Fibroblast of skin of back (primary cell): ENCODE results near the gene FJX1. TPM values are rescaled to one million over a fixed set of nuclear protein-coding genes. Genes with fewer than 3 reads are reported as not detected.

Experiments
- DNase-seq: peaks from one replicate; pipeline ENCODE4 v3.0.0-alpha.2; 2013
- polyA plus RNA-seq, 2 experiments: library from polyadenylated mRNA; unstranded; fragments of 120-200 nt; gene quantifications; one replicate each; pipeline ENCODE4 v1.2.1, GENCODE V29; 2013; ENCODE audit not compliant: insufficient read length in 2 of 2

FJX1 gene, protein sequence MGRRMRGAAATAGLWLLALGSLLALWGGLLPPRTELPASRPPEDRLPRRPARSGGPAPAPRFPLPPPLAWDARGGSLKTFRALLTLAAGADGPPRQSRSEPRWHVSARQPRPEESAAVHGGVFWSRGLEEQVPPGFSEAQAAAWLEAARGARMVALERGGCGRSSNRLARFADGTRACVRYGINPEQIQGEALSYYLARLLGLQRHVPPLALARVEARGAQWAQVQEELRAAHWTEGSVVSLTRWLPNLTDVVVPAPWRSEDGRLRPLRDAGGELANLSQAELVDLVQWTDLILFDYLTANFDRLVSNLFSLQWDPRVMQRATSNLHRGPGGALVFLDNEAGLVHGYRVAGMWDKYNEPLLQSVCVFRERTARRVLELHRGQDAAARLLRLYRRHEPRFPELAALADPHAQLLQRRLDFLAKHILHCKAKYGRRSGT
- polyA plus RNA-seq (2013, experiment 1 of 2; ENCODE audit: insufficient read length) = 22.8 TPM
- polyA plus RNA-seq (2013, experiment 2 of 2; ENCODE audit: insufficient read length) = 8.3 TPM

DNA sequence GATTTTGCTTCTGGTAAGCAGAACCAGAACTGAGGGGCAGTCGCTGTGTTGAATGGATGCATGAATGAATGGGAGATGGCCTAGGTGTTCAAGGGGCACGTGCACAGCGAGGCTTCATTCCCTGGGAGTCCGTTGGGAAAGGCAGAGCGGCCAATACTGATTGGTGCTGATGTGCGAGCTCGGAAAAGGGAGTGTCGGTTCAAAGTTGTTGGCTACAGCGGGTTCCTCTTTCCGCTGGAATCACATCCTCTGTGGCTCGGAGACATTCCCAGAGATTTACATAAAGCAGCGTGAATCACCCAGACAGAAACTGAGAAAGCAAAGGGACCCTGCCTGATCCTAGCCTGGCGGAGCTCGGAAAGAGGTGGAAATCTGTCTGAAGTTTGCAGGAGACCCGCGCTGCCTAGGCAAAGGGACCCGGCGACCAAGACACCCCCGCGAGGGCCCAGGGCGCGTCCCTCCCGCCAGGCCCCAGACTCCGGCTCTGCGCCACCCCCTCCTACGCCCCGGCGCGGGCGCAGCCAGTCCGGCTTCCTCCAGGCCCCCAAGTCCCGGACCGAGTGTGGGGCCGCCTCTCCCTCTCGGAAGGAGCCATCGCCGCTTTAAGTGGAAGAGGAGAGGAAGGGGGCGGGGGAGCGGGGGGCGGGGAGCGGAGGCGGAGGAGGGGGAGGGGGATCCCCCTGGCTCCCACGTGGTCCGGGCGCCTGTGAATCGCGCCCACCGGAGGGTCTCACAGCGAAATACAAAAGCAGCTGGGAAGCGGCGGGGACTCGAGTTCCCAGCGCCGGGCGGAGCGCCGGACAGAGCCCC lies at the start of gene FJX1:
TSS of gene FJX1 (plus strand) at position 774 of the 810 bp plus-strand sequence. CDS start 177 bp downstream, outside the sequence.
- peak; percentile 95 for DNase-seq

DNA sequence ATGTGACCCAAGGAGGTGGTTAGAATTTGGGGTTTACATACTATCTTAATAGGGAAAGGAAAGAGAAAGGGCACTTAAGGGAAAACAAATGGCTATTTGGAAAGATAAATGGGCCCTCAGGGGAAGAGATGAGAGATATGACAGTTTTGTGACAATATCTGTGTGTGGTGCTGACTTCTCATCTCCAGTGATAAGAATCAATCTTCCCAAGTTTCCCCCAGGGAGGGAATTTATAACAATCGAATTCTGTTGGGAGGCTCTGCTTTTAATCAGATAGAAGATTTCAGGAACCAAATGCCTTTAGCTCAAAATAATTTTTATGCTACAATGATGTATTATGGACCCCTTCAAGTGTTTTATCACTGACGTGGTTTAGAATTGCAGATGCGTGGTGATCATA lies 46.6 kb upstream of the FJX1 start:
- no peak for DNase-seq

DNA sequence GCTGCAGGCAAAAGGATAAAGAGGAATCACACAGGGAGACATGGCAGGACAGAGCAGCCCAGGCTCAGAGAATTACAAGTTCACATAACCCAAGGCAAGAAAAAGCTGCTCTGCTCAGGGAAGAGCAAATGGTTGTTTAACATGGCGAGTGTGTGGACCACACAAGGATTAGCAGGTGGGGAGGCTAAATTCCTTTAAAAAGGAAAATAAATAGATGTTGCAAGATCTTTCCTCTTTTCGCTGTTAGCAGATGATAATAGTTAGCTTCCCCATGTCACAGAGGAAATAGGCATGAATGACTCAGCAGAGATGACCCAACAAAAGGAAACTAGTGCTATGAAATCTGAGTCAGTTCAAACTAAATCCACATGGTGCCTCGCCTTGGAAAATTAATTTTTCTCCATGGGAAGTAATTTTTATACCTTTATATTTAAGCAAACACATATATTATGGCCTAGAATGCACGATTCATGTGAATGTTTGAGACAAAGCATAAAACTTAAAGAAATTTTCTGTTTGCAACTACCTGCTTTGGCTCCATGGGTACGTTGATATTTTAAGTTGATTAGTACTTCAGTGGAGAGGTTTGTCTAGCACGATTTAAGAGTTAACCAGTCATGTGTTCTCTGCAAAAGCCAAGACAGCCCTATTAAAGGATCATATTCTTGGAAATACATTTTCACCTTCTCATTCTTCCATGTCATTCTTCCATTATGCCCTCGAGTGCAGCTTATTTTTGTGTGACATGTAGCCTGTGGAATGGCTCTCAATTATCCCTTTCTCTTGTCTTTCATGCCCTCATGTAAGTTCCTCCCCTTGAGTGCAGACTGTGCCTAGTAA lies 38.5 kb upstream of the FJX1 start:
- DNase-seq = peak; percentile 96

DNA sequence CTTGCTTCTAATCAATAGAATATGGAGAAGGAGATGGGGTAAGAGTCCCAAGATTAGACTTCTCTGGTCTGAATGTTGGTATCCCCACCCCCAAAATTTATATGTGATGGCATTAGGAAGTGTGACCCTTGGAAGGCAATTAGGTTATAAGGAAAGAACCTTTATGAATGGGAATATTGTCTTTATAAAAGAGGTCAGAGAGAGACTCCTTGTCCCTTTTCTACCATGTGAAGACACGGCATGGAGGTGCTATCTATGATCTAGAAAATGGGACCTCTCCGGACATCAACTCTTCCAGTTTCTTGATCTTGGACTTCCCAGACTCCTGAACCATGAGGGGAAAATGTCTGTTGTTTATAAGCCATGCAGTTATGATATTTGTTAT lies 37.9 kb upstream of the FJX1 start:
- DNase-seq = no peak

DNA sequence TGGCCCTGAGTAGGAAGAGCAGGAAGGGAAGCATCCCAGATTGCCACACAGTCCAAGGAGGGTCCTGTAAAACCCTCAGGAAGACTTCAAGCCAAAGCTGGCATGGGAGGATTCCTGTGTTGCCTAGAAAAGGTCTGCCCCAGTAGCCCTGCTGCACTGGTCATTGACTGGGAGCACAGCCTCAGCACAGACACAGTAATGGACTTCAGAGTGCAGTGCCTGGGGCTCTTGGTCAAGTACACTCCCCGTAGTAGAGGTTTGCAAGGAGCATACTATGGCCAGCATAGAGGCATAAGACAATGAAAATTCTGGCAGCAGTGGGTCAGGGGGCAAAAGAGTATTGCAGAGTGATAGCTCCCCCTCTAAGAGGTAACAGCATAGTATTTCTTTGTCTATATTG lies 36.2 kb upstream of the FJX1 start:
- DNase-seq = no peak

DNA sequence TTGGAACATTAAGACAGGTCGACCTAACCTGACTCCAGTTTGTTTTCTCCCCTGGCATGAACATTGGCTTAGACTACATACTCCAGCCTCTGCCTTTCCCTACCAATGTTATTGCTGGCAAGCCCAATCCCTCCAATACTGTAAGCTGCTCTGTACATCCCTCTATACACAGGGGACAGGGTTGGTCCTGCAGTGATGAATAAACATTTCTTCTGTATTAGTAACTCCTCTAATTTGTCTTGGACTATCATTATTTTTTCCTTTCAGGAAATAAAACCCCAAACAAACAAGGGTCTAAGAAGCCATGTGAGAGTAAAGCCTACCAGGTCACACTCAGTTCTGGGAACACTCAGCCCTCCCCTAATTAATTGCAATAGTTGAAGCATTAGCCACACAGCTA lies 35.1 kb upstream of the FJX1 start:
- DNase-seq = peak; percentile 97

DNA sequence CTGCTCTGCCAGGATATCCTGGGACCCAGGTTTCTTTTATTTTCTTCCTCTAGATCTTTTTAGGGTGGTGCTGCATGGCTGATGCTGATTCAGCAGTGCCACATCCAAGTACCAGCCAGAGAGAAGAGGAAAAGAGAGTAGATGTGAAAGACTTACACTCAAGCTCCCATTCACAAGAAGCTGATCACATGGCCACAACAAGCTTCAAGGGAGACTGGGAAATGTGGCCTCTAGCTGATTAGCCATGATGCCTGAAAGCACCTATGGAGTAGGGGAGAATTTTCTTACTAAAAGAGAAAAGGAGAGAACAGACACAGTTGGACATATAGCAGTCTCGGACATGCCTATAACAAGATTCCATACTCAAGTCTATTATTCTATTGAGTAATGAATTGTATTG lies 34.4 kb upstream of the FJX1 start:
- no peak for DNase-seq

DNA sequence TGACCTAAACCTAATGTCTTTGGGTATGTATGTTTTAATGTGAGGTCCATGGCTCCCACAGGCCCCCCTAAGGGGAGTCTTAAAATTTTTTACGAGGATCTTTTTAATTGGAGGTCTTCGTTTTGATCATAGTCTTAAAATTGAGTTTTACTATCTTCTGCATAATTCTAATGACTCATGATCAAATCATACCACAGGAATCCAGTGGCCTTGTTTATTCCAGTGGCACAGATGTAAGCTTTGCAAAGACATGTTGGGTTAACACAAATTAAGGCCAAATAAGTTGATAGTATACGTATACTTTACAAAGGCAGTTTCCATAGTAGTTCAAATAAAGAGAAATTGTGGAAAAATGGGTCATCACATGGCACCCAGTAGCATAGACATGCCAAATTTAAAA lies 33.9 kb upstream of the FJX1 start:
- peak; percentile 80 for DNase-seq

DNA sequence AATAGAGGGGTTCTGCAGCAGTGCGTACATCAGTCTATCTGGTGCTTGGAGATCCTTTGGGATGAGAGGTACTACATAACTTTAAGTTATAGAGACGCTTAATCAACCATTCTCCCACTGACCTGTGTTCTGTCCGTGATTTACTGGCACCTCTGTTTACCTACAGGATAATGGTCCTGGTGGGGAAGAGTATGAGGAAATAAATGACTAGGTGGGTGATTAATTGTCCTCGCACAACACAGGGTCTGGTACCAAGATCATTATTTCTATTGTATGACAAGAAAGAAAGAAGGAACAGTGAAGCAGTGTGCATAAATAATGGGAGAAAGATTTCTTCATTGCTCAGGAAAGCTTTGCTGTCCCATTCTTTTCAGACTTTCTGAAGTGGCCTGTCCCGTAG lies 32.8 kb upstream of the FJX1 start:
- no peak for DNase-seq

DNA sequence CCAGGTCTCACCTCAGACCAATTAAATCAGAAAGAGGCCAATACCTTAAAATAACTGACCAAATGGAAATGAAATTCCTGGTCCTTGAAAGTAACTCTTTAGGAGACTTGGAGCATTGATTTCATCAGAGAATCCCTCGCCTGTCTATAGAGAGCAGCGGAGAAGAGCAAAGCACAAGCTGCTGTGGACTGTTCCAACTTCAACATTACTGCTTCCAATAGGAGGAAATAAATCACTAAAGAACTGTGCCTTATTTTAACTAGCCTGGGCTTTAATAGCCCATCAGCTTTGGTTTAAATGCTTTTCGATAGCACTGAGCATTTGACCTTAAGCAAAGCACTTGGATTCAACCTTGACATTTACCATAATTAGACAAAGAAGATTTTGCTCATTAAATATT lies 32.0 kb upstream of the FJX1 start:
- no peak for DNase-seq

DNA sequence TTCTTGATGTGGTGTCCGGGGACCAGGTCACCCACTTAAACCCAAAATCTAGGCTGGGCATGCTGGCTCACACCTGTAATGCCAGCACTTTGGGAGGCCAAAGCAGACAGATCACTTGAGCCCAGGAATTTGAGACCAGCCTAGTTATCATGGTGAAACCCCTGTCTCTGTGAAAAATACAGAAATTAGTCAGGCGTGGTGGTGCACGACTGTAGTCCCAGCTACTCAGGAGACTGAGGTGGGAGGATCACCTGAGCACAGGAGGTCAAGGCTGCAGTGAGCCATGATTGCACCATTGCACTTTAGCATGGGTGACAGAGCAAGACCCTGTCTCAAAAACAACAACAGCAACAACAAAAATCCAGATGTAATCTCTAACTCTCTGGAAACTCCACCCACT lies 30.3 kb upstream of the FJX1 start:
- DNase-seq = no peak

DNA sequence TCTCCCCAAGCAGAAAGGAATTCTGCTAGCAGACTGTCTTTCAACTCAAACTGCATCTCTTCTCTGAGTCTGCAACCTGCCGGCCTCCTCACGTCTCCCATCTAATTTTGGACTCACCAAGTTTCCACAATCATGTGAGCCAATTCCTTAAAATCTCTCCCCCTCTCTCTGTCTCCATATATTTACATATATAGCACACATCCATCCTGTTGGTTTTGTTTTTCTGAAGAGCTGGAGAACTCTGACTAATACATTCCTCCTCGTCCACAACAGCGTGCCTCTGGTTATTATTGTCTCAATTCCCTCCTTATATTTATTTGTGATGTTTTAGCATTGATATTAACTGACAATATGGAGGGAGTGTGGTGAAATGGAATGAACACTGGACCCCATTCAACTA lies 29.6 kb upstream of the FJX1 start:
- peak; percentile 91 for DNase-seq

DNA sequence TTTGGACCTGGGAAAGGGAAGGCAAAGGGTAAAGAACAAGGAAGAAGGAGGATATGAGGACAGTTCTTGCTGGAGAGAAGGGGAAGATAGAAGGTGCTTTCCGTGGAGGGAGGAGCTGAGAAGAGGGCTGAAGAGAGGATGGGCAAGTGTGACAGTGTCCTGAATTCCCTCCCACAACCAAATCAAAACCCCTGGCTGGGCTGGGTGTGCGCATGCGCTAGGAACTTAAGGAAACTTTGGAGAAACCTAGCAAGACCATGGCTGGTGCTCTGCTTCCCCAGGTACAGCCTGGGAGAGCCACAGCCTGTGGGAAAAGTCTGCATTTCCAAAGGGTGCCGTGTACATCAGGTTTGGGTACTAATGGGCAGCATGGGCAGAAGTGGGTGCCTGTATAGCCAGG lies 29.0 kb upstream of the FJX1 start:
- no peak for DNase-seq

DNA sequence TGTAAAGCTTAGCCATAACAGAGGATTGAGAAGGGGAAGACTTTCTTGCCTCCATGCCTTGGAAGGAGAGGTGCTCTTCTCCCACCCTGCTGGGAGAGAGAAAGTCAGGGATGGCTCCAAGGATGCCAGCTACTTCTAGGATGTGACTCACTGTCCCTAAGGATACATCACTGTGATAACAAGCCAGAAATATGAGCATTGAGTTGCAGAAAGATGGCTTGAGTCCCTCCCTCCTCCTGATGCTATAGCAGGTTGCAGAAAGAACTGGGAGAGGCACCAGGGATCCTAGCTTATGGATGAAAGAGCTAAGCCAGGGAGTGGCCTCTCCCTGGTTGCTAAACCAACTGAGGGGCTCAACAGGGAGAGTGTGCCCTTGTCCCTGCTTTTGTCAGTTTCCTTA lies 27.8 kb upstream of the FJX1 start:
- DNase-seq = peak; percentile 91

DNA sequence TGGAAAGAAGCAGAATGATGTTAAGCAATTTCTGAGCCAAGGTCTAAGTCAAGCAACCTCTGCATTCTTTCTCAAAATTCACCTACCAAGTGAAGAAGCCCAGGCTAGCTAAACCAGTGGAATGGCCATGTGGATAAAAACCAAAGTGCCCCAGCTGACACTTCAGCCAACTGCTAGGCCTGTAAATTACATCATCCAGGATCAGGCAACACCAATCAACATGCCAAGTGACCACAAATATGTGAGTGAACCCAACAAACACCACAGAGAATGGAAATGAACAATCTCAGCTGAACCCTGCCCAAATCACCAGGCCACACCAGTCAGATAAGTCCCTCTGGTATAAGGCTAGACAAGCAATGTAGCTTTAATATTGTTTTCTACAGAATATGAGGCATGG lies 25.1 kb upstream of the FJX1 start:
- DNase-seq = peak; percentile 87

DNA sequence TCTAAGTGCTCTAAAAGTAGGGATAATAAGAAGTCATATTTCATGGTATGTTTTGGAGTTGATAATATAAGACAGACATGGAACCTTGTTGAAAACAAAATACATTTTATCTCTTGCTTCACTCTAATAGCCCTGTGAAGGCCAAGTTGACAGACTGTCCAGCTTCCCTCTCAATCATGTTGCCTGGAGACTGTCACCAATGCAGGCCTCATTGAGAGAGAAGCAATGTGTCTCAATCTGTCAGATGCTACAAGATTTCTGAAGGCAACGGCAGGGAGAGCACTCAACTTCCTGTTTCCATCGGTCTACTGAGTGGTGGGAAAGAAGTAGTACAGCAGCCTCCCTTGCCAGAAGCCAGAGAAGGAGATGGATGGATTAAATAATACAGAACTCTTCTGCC lies 23.6 kb upstream of the FJX1 start:
- no peak for DNase-seq

DNA sequence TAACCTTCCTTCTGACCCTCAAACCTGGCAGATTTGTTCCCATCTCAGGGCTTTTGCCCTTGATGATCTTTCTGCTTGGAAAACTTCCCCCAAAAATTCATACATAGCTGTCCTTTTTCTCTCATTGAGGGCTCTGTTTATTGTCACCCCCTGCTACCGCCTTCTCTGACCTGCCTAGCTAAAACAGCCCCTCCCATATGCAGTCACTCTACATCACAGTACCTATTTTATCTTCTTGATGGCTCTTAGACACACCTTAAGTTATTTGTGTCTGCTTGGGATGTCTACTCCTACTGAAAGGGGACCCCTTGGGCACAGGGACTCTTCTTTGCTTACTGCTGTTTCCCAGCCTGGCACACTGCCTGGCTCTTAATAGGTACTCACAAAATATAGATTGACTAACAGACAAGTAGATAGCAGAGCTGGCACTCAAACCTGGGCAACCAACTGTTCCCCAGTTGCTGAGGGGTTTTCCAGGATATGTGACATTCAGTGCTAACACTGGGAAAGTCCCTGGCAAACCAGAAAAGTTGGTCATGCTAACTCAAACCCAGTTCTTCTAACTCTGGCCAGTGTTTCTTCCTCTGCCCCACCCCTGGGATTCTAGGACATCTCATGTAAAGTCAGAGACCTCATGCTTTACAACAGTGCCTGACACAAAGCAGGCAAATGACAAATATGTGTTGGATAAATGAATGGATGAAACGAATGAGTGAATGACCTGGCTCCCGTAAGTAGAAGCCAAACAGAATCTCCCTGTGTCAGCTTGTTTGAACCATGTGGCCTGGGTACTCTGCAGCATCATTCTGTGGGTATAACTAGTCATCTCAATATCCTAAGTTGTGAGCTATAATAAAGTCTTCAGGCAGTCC lies 19.8 kb upstream of the FJX1 start:
- peak; percentile 61 for DNase-seq

DNA sequence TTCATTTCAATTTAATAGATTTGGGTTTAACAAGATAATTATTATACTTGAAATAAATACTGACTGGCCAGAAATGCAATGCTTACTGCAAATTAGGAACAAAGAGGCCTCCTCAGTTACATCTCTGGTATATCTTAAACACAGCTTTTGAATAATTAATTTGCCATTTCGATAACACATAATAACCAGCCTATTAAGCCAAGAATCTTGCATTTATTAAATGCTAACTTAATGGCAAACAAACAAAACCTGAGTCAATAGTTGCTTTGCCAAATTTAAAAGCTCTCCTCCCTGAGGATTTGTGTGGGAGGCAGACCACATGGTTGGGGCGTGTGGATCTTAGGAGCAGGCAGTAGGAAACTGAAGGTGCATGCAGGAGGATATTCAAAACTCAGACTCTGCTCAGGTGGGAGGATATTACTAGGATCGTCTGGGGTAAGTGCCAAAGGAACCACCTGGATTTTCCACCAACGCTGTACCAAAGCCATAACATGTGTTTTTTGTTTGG lies 17.9 kb upstream of the FJX1 start:
- no peak for DNase-seq

DNA sequence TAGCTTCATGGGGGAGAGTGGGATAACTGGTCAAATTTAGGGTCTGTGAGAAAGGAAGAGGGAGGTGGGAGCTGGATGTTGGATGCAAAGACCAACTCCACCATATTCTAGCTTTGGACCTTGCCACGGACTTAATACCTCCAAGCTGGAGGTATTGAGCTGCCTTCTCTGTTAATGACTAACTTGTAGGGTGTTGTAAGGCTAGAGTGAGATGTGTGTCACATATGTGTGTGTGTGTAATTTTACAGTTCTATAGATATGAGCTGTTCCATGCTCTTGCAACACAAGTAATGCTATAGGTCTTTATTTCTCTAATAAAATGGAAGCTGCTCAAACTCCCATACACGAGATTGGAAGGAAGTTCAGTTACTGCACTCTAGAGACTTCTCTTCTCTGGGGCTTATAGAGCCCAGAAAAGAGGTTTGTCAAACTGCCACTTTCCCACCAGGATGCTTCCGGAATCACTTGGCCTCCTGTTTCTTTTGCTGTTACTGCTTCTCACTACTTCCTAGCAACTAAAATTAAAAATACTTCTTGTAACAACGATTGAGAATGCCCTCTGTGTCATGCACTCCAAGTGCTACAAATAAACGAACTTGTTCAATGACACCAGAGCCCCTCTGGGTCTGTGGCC lies 16.0 kb upstream of the FJX1 start:
- no peak for DNase-seq

DNA sequence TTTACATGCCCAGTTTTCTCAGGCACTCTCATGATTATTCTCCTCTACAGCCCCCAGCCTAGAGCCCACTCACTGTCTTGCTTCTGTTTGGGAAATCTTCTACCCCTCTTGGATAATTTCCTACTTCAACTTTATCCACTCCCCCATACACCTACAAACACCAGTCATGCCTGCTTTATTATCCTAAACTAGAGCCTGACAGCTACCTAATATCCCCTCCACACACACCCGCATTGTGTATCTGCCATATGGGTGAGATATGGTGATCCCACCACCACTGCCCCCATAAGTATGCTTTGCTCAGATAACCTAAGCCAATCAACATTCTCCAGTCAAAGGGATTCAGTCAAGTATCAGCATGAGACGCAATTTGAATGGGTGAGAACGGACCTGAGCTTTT lies 15.3 kb upstream of the FJX1 start:
- DNase-seq = no peak

DNA sequence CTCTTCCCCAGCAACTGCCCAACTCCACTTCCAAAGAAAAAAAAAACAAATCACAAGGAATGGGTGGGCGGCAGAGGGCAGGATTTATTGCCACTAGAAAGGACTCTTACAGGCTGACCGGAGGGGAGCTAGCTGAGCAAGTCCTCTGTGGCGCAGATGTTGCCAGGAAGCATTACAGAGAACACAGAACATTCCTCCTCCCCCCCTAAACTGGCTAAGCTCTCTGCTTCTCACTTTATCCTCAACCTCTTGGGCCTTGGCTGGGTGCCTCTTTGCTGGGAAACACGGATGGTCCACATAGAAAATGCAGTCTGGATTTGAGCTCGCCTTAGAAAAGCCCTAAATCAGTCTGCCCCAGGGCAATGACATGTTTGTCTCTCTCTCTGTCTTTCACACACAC lies 12.6 kb upstream of the FJX1 start:
- DNase-seq = no peak
